Measurements from ENCODE around the gene ZNF738.
"Not testable (repeated sequence)": the region's sequence is repeated elsewhere in the genome, so short reads cannot be mapped to it uniquely, and the experiment has no call there.

ZNF738 gene

GRCh38 chr19:21358768-21359451 is at the start of gene ZNF738:
TSS of gene ZNF738 (plus strand) at chr19:21359000. CDS start at chr19:21359141, 141 bp downstream.
- peak within 1 kb of the TSS; percentile 58 for H3K27ac ChIP-seq
- peak; percentile 71 for DNase-seq (ENCODE audit: low read depth, low spot score)

GRCh38 chr19:21312807-21313206 is 46.0 kb upstream of the ZNF738 start:
- DNase-seq (ENCODE audit: low read depth, low spot score); H3K27ac ChIP-seq: not testable (repeated sequence)

GRCh38 chr19:21314676-21315075 is 44.1 kb upstream of the ZNF738 start:
- no peak overlapping the region for H3K27ac ChIP-seq
- no peak for DNase-seq (ENCODE audit: low read depth, low spot score)

- no peak overlapping the region for H3K27ac ChIP-seq
- no peak for DNase-seq (ENCODE audit: low read depth, low spot score)
These were observed 41.0 kb upstream of the ZNF738 start for GRCh38 chr19:21317821-21318220.

GRCh38 chr19:21321134-21321533 is 37.7 kb upstream of the ZNF738 start:
- no peak for DNase-seq (ENCODE audit: low read depth, low spot score)
- no peak overlapping the region for H3K27ac ChIP-seq

- peak overlapping the region; percentile 33 for H3K27ac ChIP-seq
These were observed 36.8 kb upstream of the ZNF738 start for GRCh38 chr19:21321996-21322395.

GRCh38 chr19:21322528-21322927 is 36.3 kb upstream of the ZNF738 start:
- peak overlapping the region; percentile 33 for H3K27ac ChIP-seq
- no peak for DNase-seq (ENCODE audit: low read depth, low spot score)

More at GRCh38 chr19:21321996-21322395, 36.8 kb upstream of the ZNF738 start:
- DNase-seq (ENCODE audit: low read depth, low spot score): no peak

GRCh38 chr19:21323000-21323399 is 35.8 kb upstream of the ZNF738 start:
- DNase-seq (ENCODE audit: low read depth, low spot score): no peak
- peak overlapping the region; percentile 33 for H3K27ac ChIP-seq

GRCh38 chr19:21326169-21326568 is 32.6 kb upstream of the ZNF738 start:
- H3K27ac ChIP-seq: no peak overlapping the region
- DNase-seq (ENCODE audit: low read depth, low spot score): no peak

- no peak for DNase-seq (ENCODE audit: low read depth, low spot score)
- peak overlapping the region; percentile 87 for H3K27ac ChIP-seq
These were observed 30.4 kb upstream of the ZNF738 start for GRCh38 chr19:21328406-21328805.

GRCh38 chr19:21328885-21329605 is 29.8 kb upstream of the ZNF738 start, which contains the start of gene ZNF708:
TSS of gene ZNF708 (minus strand) at chr19:21329410. CDS start at chr19:21329212, 198 bp downstream.
- peak; percentile 50 for DNase-seq (ENCODE audit: low read depth, low spot score)
- peak within 1 kb of the TSS; percentile 87 for H3K27ac ChIP-seq

GRCh38 chr19:21335721-21336120 is 23.1 kb upstream of the ZNF738 start:
- no peak for DNase-seq (ENCODE audit: low read depth, low spot score)
- H3K27ac ChIP-seq: no peak overlapping the region

GRCh38 chr19:21344841-21345240 is 14.0 kb upstream of the ZNF738 start:
- not testable (repeated sequence) for H3K27ac ChIP-seq; DNase-seq (ENCODE audit: low read depth, low spot score)

GRCh38 chr19:21352830-21353229 is 6.0 kb upstream of the ZNF738 start:
- no peak for DNase-seq (ENCODE audit: low read depth, low spot score)
- H3K27ac ChIP-seq: no peak overlapping the region

GRCh38 chr19:21362291-21362690 is 3.5 kb downstream of the ZNF738 start:
- DNase-seq (ENCODE audit: low read depth, low spot score): no peak
- H3K27ac ChIP-seq: no peak overlapping the region

GRCh38 chr19:21383980-21384582 is 25.3 kb downstream of the ZNF738 start:
- no peak for DNase-seq (ENCODE audit: low read depth, low spot score)

GRCh38 chr19:21396121-21396520 is 37.3 kb downstream of the ZNF738 start:
- no peak overlapping the region for H3K27ac ChIP-seq
- no peak for DNase-seq (ENCODE audit: low read depth, low spot score)

More at GRCh38 chr19:21383980-21384582, 25.3 kb downstream of the ZNF738 start:
- no peak overlapping the region for H3K27ac ChIP-seq

- peak within 1 kb of the TSS; percentile 59 for H3K27ac ChIP-seq
- peak; percentile 66 for DNase-seq (ENCODE audit: low read depth, low spot score)
These were observed 38.2 kb downstream of the ZNF738 start, which contains the start of gene ZNF493 for GRCh38 chr19:21396893-21397572. TSS of gene ZNF493 (plus strand) at chr19:21397133. CDS start at chr19:21397238, 105 bp downstream.

- H3K27ac ChIP-seq: no peak overlapping the region
- no peak for DNase-seq (ENCODE audit: low read depth, low spot score)
These were observed 40.1 kb downstream of the ZNF738 start for GRCh38 chr19:21398851-21399250.

- H3K27ac ChIP-seq: no peak overlapping the region
- DNase-seq (ENCODE audit: low read depth, low spot score): no peak
These were observed 43.6 kb downstream of the ZNF738 start for GRCh38 chr19:21402303-21402985.

Measured in epithelial cell of prostate (primary cell).